OCI-M2 (cell line): ENCODE data around the gene AWAT2.

ENCODE experiments used
- DNase-seq: peaks from one replicate; lab custom pipeline; 2025; ENCODE audit not compliant: unreplicated experiment; lab: John Stamatoyannopoulos, UW

AWAT2 gene

DNA sequence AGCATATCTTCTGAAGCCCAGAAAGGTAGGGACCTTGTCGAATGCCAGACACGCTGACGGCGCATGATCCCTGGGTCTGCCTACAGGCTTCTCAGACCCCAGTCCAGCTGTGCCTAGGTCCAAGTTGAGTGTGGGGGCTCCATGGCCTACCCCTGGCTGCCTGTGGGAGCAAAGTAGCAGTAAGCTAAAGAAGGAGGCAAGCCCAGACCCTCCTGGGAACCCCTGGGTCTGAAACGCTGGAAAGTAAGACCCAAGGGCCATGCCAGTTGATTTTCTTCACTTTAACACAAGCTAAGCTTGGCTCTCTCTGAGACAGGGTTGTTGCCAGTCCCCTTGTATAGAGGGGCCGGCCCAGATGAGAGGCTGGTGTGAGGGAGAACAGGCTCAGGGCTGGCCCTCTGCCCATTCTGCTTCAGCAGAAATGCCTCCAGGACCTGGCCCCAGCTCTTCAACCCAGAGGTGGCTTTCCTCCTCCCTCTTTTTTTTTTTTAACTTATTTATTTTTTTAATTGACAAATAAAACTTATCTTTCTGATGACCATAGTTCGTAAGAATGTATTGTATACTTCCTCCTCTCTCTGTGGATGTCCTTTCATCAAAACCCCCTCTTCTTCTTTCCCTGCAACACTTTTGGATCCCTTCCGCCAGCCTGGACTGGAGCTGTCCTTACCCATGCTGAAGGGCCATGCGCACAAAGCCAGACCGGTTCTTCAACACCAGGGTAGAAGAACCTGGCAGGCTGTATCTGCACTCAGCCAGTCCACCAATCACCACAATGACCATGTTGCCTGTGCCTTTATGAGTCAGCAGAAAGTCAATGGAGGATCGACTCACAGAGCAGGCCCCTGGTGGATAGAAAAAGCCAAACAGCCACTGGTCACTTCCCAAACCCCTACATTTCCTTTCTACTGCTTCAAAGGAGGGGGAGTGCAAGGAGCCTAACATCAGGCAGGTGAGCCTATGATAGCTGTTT, 7.1 kb downstream of the AWAT2 start:
- DNase-seq, result no peak

DNA sequence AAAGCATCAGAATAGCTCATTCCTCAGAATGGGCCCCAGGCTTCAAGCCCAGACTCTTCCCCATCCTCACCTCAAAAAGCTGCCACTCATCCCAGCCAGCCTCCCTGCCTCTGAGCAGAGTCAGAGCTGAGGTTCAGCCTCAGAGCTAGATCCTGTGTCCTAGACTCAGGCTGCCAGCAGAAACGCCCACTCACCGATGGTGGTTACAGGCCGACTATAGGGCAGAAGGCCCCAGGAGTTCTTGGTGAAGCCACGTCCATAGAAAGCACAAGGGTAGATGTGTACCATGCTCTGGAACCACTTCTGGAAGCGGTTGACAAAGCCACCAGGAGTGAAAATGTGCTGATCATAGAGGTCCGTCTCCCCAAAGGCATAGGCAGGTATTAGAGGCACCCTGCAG, 7.7 kb downstream of the AWAT2 start:
- no peak for DNase-seq

DNA sequence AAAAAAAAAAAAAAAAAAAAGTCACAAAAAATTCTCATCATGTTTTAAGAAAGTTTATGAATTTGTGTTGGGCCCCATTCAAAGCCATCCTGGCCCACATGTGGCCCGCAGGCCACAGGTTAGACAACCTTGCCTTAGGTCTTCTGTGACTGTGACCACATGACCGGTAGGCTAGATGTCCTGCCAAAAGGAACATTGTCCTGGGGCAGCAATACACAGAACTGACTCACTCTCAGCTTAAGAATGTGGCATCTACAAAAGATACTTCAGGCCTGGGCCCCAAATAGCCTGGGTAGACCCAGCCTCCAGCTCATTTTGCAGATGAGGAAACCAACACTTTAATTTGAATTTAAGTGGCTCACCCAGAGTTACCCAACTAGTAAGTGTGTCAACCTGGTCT, 10.0 kb downstream of the AWAT2 start:
- no peak for DNase-seq

DNA sequence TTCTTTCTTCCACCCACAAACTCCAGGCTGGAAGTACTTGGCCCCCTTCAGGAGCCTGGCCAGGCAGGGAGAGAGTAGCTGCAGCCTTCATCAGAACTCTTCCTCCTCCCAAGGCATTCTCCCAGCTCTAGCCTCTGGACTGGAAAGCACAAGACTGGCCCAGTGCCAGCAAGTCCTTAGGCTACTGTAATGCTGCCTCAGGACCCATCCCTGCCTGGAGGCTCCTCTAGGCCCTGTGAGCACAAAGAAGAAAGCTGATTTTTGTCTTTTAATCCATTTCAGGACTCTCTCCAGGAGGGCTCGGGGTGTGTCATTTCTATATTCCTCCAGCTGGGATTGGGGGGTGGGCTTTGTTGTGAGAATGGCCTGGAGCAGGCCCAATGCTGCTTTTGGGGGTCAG, 10.8 kb downstream of the AWAT2 start:
- no peak for DNase-seq

DNA sequence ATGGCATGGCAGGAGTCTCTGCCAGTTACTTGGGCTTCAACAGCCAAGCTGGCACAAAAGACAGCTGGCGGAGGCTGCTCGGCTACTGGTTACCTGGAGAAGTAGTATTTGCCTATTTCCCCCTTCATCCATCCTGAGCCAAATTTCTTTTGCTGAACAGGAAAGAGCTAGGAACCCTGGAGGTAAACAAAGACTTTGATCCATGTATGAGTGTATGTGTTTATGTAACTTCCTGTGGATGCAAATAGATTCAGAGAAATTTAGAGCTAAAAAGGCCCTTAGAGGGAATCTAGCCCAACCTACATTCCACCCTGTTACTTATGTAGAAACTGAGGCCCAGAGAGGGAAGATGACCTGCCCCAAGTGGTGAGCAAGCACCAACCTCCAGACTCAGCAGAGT, 11.2 kb downstream of the AWAT2 start:
- no peak for DNase-seq

DNA sequence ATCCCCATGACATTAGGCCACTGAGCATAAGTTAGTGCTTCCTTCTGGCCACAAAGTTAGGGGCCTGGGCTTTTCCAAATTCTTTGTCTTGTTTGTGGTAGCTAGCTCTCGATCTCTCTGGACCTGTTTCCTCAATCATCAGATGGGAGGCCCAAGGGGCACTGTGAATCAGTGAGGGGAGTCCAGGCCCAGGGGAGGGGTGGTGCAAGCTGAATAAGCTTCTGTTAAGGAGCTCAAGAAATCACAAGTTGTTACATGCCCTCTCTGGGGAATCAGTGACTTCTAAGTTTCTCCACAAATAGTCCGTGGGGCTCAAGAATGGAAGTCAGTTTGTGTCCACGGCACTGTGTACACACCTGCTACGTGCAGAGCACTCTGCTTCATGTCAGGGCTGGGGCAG, 15.1 kb downstream of the AWAT2 start:
- DNase-seq, result no peak

DNA sequence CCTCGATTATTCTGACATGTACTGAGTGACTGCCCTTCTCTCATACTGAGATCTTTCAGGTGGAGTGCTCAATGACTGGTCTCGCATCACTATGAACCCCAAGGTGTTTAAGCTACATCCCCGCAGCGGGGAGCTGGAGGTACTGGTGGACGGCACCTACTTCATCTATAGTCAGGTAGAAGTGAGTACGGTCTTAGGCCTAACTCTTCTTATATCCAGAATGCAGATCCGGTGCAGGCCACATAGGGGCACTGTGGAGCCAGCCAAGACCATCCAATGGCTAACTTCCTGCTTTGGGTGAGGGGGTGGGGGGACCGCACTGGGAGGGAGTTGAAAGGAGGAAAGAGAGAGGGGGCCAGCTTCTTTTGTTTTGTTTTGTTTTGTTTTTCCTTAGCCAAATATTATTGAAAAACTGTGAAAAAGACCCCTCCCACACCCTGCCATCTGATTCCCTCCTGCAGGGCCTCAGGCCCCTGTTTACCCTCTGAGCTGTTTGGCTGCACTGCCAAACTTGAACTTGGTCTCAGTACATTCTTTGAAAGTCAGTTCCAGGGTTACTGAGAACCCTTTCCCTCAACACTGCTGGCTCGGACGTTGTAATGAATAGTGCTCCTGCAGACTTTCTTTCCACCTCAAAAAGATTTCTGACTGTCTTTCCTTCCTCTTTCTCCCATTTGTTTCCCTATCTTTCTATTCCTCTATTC, 16.2 kb downstream of the AWAT2 start:
- DNase-seq, result no peak

DNA sequence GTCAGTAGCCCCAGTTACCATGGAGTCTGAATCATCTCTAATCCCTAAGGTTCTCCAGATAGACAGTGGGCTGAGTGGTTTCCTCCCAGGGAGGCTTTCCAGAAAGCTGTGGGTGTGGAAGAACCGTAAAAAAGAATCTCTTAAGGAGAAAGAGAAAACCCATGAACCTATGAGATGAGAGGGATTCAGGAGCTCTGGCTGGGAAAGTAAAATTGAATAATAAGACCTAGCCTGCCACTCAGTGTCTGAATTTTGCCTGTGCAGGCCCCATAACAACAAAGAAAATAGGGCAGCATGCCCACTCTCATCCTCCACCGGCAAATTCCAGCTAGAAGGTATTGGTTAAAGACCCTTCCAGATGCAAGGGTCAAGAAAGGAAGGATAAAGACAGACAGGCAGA, 16.9 kb downstream of the AWAT2 start:
- no peak for DNase-seq

DNA sequence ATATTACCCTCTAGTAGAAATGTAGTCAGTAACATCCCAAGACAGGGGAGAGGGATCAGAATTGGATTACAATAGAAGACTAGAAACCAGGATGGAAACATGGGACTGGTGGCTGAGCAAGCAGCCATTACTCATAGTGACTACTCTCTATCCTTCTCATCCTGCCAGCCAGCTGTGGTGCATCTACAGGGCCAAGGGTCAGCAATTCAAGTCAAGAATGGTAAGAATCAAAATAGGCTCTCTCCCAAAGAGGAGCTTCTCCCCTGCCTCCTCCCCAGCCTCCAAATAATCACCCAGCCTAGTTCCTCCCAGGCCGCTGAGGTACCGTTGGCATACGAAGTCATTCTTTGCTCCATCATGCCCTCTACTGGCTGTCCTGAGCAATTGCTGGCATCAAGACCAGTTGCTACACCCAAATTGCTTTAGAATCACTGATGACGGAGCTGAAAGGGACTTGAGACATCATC, 19.4 kb downstream of the AWAT2 start:
- DNase-seq, result peak; percentile 19

DNA sequence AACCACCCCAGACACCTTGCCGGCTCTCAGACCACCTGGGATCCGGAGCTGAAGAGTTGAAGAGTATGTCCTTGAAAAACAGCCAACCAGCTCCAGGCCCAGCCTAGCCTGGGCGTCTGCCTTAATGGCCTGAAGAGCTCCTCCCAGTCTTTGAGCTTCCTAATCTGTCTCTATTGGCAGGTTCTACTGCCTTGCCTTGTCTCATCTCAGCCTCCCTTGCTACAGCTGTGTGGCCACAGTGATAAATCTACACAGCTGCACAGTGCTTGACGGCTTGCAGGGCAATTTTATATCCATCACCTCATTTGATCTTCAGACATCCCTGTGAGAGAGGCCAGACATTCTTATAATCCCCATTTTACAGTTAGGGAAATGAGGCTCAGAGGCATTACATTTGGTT, 19.9 kb downstream of the AWAT2 start:
- DNase-seq, result no peak

DNA sequence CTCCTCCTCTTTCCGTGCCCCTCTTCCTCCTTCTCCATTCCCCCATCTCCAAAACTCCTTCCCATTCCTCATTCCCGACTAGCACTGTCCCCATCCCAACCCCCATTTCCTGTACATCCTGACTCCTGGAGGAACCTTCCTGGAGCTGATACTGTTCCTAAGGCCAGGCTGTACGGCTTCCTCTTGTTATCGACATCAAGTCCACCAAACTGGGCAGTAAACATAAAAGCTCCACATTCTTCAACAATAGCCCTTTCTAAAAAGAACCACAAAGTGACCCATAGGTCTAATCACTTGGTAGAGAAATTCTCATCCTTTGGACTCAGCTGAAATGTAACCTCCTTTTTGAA, 22.9 kb downstream of the AWAT2 start:
- DNase-seq, result no peak

DNA sequence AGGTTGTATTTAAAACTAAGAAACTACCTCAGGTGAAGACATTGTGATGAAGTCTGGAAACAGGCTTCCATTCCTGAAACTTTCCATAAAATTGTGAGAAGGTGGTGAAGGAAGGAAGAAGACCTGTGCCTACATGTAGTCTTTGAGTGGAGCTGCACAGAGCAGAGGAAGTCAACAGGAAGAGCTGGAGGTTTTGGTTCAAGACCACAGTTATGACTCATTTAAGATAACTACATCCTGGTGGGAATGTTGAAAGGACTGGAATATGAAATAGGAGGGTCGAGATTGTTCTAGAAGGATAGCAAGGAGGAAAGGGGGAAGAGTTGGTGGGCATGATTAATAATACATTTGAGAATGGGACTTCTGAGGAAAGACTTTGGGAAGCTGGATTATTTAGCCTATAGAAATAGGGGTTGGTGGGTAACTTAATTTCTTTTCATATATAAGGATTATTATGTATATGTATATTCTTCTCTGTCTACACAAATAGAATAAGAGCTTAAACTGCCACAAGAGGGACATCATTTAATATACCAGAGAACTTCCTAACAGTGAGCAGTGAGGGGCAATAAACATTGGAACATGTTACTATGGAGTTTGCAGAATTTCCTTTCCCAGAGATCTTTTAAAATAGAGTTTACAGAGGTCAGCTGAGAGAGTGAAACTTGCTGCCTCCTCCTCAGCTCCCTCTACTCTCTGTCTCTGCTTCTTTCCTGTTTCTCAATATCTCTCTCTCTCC, 23.5 kb downstream of the AWAT2 start:
- DNase-seq, result no peak

DNA sequence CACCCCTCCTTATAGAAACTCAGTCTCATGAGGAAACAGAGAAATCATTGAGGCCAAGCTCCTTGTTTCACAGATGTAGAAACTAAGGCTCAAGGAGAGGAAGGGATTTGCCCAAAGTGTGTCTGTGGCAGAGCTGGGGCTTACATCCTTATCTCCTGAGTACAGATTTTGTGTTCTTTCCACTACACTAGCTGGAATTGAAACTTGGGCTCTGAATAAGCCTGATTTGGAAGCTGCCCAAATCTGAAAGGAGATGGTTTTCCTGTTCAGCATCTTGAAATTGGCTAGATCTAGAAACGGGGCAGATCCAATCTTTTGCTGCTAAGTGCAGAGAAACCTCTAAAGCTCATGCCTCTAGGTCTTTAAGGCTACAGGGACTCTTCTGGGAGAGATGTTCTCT, 24.3 kb downstream of the AWAT2 start:
- no peak for DNase-seq

DNA sequence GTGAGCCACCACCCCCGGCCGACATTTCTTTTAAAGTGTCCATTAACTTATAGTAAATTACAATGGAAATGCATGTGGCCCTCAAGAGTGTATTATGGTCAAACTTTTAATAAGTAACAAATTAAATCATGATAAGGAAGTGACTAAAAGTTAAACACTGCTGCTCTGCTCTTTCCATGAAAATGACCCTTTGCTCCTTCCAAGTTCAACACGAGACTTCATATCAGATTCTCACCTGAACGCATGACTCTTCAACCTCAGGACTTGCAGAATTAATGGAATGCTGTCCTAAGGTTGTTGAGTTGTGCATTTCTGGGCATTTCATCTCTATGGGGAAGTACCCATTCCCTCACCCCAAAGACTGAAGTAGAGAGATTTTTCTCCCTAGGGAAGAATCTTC, 27.1 kb downstream of the AWAT2 start:
- DNase-seq, result no peak

DNA sequence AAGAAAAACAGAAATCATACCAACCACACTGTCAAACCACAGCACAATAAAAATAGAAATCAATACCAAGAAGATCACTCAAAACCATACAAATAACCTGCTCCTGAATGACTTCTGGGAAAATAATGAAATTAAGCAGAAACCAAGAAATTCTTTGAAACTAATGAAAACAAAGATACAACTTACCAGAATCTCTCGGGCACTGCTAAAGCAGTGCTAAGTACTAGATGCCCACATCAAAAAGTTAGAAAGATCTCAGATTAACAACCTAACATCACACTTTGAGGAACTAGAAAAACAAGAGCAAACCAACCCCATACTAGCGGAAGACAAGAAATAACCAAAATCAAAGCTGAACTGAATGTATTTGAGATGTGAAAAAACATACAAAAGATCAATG, 33.2 kb downstream of the AWAT2 start:
- DNase-seq, result no peak

DNA sequence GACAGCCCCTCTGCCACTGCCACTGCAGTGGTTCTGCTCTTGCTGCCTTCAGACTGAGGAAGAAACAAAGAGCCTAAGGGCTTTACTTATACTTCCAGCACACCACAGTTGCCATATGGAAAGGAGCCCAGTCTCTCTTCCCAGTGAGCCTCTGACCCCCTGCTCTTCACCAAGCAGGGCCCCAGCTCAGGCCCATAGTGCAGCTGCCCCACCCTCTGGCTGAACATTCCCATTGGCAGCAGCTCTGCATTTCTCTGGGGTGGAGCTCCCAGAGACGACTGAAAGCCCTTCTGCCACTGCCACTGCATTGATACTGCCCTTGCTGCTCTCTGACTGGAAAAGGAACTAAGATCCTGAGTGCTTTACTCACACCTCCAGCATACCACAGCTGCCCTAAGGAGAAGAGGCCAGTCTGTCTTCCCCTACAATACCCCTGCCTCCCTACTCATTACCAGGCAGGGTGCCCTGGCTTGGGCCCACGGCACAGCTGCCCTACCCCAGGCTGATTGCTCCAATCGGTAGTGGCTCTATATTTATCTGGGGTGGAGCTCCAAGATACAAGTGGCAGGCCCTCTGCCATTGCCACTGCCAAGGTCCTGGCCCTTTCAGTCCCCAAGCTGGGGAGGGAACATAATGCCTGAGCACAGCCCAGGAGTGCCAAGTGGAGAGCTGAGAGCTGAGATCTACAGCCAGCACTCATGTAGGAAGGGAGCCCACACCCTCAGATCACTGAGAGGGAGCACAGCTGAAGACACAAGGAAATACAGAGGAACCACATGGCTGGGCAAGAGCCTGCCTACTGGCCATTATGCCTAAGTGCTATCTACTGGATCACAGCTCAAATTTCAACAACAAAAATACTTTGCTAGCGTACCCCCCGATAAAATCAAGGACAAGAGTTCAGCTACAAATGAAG, 36.0 kb downstream of the AWAT2 start:
- DNase-seq, result no peak

DNA sequence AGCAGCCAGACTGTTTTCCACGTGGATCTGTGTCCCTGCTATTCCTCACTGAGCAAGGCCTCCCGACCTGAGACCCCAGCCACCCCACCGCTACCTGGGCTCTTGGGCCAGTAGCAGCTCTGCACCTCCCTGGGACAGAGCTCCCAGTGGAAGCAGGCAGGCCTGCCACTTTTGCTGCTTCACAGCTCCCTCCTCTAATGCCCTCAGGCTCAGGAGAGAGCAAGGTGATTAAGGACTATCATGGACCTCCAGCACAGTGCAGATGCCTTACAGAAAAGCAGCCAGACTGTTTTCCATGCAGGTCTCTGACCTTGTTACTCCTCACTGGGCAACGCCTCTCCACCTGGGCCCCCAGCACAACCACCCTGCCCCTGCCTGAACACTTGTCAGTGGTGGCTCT, 37.0 kb downstream of the AWAT2 start:
- DNase-seq, result no peak

DNA sequence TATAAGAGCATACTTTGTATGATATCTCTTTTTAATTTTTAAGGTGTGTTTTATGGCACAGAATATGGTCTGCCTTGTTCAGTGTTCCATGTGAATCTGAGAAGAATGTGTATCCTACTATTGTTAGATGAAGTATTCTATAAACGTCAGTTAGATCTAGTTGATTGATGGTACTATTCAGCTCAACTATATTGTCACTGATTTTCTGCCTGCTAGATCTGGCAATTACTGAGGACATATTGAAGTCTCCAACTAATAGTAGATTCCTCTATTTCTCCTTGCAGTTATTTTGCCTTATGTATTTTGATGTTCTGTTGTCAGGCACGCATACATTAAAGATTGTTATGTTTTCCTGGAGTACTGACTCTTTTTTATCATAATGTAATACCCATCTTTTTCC, 39.8 kb downstream of the AWAT2 start:
- no peak for DNase-seq

DNA sequence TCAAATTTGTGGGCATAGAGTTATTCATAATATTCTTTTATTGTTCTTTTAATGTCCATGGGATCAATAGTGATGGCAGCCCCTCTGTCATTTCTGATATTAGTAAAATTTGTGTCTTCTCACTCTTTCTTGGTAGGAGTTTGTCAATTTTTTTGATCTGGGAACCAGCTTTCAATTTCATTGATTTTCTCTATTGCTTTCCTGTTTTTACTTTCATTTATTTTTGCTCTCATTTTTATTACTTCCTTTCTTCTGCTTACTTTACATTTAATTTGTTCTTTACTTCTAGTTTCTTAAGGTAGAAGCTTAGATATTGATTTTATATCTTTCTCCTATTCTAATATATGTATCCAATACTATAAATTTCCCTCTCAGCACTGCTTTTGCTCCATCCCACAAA, 40.7 kb downstream of the AWAT2 start:
- DNase-seq, result no peak

DNA sequence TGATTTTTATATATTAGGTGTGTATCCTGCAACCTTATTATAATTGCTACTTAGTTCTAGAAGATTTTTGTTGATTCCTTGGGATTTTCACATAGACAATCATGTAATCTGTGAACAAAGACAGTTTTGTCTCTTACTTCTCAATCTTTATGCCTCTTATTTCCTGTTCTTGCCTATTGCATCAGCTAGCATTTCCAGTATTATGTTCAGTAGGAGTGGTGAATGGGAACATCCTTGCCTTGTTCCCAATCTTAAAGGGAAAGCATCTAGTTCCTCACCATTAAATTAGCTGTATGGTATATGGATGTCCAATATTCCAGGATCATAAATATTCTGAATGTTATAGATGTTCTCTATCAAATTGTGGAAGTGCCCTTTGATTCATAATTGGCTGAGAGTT, 41.8 kb downstream of the AWAT2 start:
- DNase-seq, result no peak
